ENCODE measurements around the gene MFSD11.
"Not testable (repeated sequence)": the region's sequence is repeated elsewhere in the genome, so short reads cannot be mapped to it uniquely, and the experiment has no call there.

Gene MFSD11

GRCh38 chr17:76737676-76738467 lies at the start of gene MFSD11:
Gene MFSD11 (plus strand): TSS chr17:76738119. CDS start chr17:76738353, 234 bp downstream.
- DNase-seq: peak; percentile 94

DNA sequence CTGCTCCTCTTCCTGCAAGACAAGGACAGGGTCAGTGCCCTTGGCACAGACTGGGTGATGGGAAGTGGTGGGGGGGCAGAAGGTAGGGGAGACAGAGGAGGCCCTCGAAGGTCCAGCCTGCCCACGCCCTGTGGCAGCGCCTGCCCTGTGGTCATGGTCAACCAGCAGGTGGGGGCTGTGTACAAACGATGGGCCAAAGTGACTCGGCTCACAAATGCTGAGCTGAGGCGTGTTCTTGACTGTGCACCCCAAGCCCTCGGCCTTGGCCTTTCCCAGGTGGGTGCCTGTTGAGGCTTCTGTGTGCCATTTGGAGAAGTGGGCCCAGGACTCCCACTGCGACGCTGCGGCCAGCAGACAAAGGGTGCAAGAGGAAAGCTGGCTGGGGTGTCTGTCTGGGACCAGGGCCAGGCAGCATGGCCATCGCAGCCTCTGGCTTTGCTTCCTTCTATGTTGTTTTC lies 49.7 kb upstream of the MFSD11 start:
- no peak for DNase-seq

DNA sequence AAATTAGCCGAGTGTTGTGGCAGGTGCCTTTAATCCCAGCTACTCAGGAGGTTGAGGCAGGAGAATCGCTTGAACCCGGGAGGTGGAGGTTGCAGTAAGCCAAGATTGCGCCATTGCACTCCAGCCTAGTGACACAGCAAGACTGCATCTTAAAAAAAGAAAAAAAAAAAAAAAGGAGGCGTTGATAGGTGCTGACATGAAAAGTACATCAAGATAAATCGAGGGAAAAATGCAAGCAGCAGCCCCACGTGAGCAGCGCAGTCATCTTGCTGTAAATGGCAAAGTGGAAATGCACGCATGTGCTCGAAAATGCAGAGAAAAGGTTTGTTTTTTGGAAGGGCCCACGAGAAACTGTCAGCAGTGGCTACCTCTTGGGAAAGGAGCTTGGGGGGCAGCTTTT lies 48.1 kb upstream of the MFSD11 start:
- DNase-seq: no peak

- no peak for DNase-seq
These were observed 47.2 kb upstream of the MFSD11 start for GRCh38 chr17:76690596-76691280.

GRCh38 chr17:76691379-76692191 lies 46.3 kb upstream of the MFSD11 start:
- DNase-seq: no peak

GRCh38 chr17:76695059-76695831 lies 42.7 kb upstream of the MFSD11 start:
- DNase-seq: no peak

- DNase-seq: no peak
These were observed 40.9 kb upstream of the MFSD11 start for GRCh38 chr17:76696763-76697701.

- no peak for DNase-seq
These were observed 40.0 kb upstream of the MFSD11 start for GRCh38 chr17:76697702-76698465.

DNA sequence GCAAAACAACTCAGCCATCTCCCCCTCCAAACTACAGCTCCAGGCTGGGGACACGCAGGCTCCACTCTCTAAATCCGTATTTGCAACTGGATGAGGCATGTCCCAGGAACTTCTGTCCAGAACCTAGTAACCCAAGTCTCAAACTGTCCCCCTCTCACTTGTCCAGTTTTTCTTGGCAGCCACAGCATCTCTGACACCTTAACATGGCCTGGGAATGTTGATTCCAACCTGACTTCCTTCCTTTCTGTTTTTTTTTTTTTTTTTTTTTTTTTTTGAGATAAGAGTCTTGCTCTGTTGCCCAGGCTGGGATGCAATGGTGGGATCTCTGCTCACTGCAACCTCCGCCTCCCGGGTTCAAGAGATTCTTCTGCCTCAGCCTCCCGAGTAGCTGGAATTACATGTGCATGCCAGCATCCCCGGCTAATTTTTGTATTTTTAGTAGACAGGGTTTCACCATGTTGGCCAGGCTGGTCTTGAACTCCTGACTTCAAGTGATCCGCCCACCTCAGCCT lies 39.4 kb upstream of the MFSD11 start:
- DNase-seq: not testable (repeated sequence)

DNA sequence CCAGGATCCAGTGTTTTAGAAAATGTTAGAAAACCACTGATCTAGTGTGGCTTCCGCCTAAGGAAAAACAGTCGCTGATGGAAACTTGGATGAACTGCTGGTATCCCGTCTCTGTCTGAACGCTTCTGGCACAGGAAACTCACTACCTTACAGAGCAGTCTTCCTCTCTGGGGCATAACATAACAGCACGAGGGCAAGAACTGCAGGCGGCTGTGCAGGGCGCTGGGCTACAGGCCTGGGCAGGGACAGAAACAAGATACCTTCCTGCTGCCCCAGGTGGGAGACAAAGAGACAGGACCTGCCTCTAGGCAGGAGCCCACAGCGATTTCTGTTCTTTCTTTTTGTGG lies 37.7 kb upstream of the MFSD11 start:
- DNase-seq: no peak

DNA sequence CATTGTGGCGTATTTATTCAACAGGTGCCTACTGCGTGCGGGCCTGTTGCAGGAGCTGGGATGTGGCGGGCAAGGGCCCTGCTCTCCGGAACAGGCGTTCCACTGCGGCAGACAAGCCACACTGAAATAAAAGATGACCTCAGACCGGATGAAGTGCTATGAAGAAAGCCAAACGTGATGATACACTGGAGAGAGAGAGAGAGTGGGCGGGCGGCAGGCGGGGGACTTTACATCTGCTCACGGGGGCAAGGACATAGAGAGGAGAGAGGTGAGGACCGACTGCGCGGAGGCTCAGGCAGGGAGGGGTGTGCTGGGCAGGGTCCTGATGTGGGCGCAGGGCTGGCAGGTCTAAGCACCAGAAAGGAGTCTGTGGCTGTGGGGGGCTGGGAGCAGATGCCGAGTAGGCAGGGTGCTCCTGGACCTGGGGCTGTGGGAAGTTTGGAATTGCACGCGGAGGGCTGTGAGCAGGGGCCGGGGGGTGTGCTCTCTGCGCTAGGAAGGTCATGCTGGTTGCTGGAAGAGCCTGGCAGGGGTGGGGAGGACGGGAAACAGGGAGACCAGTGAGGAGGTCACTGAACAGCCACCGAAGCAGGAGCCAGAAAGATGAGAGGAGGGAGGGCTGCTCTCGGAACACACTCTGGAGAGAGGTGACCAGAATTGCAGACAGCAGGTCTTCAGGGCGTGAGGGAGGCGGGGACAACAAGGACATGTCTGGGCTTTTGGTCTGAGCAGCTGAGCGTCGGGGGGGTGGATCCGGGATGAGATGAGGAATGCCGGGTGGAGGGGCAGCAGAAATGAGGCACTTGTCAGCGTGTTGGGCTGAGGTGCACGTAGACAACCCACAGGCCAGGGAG lies 37.1 kb upstream of the MFSD11 start:
- DNase-seq: no peak

GRCh38 chr17:76701471-76701967 lies 36.4 kb upstream of the MFSD11 start:
- DNase-seq: no peak

DNA sequence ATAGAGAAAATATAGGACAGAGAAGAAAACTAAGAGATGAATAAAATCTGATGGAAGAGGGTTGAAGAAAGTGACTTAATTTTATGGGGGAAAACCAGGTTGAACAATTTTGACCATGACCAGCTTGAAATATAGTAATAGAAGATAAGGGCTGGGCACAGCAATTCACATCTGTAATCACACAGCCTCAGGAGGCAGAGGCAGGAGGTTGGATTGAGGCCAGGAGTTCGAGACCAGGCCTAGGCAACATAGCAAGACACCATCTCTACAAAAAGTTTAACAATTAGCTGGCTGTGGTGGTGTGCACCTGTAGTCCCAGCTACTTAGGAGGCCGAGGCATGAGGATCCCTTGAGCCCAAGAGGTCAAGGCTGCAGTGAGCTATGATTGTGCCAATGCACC lies 35.8 kb upstream of the MFSD11 start:
- no peak for DNase-seq

DNA sequence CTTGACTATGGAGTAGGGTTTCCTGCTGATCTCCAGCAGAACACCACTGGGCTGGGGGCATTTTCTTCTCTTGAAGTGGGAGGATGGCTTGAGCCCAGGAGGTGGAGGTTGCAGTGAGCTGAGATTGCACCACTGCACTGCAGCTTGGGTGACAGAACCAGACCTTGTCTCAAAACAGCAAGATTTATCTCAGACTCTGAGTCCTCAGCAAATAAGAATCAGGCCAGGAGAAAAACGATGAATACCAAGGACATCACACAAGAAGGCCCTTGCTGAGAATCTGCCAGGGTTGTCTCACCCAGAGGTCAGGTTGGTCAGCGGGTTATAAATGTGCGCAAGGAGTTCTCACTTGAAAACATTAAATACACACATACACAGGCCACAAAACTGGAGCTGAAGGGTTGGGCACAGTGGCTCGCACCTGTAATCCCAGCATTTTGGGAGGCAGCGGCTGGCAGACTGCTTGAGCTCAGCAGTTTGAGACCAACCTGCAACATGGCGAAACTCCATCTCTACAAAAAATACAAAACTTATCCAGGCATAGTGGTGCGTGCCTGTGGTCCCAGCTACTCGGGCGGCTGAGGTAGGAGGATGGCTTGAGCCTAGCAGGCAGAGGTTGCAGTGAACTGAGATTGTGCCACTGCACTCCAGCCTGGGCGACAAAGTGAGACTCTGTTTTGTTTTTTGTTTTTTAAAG lies 34.8 kb upstream of the MFSD11 start:
- DNase-seq: no peak

GRCh38 chr17:76704805-76705204 lies 33.1 kb upstream of the MFSD11 start:
- DNase-seq: no peak

DNA sequence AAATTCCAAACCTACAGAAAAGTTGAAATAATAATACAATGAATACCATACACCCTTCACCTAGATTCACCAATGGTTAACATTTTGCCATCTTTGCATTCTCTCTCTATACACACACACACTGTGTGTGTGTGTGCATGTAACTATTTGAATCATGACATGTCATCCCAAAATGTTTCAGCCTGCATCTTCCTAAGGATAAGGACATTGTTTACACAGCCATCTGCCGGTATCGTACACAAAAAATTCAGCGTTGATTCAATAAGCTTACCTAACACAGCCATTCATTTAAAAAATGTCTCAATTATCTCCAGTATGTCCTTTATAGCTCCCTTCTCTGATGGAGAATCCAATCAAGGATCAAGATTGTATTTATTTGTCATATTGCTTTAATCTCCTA lies 31.1 kb upstream of the MFSD11 start:
- no peak for DNase-seq

DNA sequence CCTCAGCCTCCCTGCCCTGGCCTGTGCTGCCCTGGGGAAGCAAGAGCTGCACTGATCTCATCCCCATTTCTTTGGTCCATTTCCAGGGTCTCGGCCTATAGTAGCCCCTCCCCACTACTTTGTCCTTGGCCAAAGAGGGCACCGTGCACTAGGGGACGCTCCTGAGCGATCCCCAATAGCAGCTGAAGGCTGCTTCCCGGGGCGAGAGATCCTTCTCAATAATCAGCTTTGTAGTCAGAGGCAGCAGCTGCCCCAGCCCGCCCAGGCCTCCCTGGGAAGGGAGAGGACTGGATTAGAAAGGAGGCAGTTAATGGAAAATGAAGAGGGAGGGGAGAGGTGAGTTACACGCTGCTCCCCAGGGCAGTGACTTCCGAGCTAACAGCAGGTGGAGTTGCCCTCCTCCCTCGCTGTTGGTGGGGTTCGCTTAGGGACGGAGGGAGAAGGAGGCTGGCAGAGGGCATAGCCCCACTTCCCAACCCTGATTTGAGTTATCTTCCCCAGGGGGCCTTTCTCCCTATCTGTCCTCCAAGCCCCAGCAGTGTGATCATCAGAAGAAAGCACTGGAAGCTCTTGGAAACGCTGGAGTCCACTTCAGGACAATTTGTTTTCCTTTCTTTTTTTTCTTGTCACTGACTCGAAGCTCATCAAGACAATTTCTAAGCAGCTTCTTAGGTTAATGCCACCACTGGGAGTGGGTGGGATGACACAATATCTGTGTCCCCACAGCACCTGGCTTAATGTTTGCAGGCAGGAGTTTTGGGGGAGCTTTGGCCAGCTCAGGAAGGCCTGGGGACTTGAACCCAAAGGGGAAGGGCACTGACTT lies 29.7 kb upstream of the MFSD11 start:
- DNase-seq: no peak
